Bronchial epithelial cell (primary cell): ENCODE results near the gene TMIE. TPM values are rescaled to one million over a fixed set of nuclear protein-coding genes. Genes with fewer than 3 reads are reported as not detected.
"Not testable (repeated sequence)": the region's sequence is repeated elsewhere in the genome, so short reads cannot be mapped to it uniquely, and the experiment has no call there.

Source experiments
- DNase-seq: peaks from one replicate; pipeline ENCODE4 v3.0.0-alpha.2; 2010; ENCODE audit warnings: low read depth
- FAIRE-seq: peaks from 2 replicates; lab custom pipeline; 2011; peaks lifted over from hg19 to GRCh38; lab: Jason Lieb, UNC
- H3K27me3 ChIP-seq: 2 replicates; pipeline ENCODE4 v1.5.1; 2011; ENCODE audit warnings: low read length; ENCODE audit not compliant: control insufficient read depth, insufficient read depth
- H3K36me3 ChIP-seq: 2 replicates; pipeline ENCODE4 v1.5.1; 2011; ENCODE audit warnings: low read length; ENCODE audit not compliant: control insufficient read depth, insufficient read depth
- H3K4me3 ChIP-seq: 2 replicates; pipeline ENCODE4 v1.5.1; 2011; ENCODE audit warnings: mild to moderate bottlenecking, low read depth, low read length, control low read depth
- total RNA-seq: library from RNA; depleted of rRNA; stranded (reverse); fragments of >200 nt; gene quantifications from 2 replicates; pipeline ENCODE4 v1.2.1, GENCODE V29; 2014
- TF ChIP-seq, protein P1 (sequence below): IDR thresholded peaks from 2 replicates; pipeline ENCODE4 v1.5.1; 2011; ENCODE audit warnings: mild to moderate bottlenecking, moderate library complexity, low read length, control low read depth, inconsistent platforms; ENCODE audit not compliant: insufficient read depth, severe bottlenecking

The TMIE gene
- total RNA-seq, 1 donor from 2014 or later: 1.6 TPM

DNA sequence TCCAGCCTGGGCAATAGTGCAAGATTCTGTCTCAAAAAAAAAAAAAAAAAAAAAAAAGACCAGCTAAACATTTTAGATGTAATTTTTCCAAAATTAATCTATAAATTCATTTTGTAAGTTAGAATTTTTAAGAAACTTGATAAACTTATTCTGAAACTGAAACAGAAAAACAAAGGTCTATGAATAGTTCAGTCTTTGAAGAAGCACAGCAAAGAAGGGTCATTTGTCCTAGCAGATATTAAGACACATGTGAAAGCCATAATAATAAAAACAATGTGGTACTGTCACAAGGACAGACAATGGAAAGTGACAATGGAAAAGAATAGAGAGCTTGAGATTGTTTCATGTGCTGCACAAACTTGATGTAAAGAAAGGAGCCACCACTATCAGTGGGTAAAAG, 45.5 kb downstream of the TMIE start:
- Histone ChIP-seq H3K27me3 (no peaks in the 10 kb centered on the region), H3K4me3 (no peak overlapping the region), H3K36me3 (no peaks in the 10 kb centered on the region)
- FAIRE-seq: no peak
- TF ChIP-seq, protein P1, sequence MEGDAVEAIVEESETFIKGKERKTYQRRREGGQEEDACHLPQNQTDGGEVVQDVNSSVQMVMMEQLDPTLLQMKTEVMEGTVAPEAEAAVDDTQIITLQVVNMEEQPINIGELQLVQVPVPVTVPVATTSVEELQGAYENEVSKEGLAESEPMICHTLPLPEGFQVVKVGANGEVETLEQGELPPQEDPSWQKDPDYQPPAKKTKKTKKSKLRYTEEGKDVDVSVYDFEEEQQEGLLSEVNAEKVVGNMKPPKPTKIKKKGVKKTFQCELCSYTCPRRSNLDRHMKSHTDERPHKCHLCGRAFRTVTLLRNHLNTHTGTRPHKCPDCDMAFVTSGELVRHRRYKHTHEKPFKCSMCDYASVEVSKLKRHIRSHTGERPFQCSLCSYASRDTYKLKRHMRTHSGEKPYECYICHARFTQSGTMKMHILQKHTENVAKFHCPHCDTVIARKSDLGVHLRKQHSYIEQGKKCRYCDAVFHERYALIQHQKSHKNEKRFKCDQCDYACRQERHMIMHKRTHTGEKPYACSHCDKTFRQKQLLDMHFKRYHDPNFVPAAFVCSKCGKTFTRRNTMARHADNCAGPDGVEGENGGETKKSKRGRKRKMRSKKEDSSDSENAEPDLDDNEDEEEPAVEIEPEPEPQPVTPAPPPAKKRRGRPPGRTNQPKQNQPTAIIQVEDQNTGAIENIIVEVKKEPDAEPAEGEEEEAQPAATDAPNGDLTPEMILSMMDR: no peak
- no peak for DNase-seq

DNA sequence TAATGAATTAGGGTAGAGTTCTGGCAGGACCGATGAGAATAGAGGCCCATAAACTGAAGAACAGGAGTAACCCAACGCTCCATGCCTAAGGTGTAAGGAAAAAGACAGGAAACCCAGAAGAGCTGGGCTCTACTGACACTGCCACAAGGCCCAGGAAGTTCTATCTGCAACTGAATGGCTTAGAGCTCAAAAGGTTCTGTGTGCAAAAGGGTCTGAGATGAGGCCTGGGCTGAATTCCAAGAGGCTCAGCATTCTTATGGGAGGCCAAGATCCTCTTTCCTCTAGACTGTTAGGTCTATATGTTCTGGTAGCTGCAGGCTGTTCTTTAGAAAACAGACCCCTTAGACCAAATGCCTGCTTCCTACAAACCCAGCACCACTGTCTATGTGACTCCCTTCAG, 47.0 kb downstream of the TMIE start:
- TF ChIP-seq, protein P1: no peak
- DNase-seq: no peak
- Histone ChIP-seq H3K27me3 (no peaks in the 10 kb centered on the region), H3K4me3 (no peak overlapping the region), H3K36me3 (no peaks in the 10 kb centered on the region)
- FAIRE-seq: no peak

DNA sequence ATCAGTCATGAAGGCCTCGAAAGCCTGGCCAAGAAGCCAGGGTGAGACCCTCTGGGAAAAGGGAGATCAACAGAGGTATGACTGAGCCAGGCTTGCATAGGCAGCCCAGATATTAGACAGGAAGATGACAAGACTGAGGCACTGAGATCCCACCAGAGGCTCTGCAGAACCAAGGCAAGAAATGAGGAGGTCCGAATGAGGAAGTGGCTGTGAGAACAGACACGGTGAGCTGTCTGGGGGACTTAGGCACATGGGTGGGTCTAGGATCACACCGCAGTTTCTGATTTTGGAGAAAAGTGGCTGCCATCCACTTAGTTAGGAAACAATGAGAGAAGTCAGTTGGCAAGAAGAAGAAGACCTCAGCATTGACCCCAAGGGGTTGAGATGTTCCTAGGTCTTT, 47.9 kb downstream of the TMIE start:
- Histone ChIP-seq H3K36me3 (no peaks in the 10 kb centered on the region), H3K4me3 (no peak overlapping the region), H3K27me3 (no peaks in the 10 kb centered on the region)
- TF ChIP-seq, protein P1: no peak
- FAIRE-seq (no peak), DNase-seq (no peak)

DNA sequence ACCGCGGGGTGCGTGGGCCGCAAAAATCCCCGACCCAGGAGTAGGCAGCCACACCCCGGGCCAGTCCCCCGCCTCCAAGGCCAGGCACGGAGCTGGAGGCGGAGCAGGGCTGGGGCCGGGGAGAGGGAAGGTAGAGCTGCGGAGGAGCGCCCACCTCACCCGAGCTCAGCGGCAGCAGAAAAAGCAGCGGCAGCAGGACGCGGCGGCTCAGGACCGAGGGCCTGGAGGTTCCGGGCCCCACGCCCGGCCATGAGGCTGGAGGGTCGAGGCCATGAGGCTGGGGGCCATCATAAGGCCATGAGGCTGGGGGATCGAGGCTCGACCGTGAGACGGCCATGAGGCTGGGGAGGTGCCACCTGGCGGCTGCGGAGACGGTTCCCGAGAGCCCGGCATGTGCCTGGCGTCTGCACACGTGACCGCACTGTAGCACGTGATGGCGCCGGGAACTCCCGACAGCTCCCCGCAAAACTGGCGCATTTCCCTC, 49.4 kb downstream of the TMIE start:
- no peak for DNase-seq
- H3K27me3 ChIP-seq: no peaks in the 10 kb centered on the region
- no peak overlapping the region for H3K4me3 ChIP-seq
- no peak for FAIRE-seq
- H3K36me3 ChIP-seq: no peaks in the 10 kb centered on the region
- TF ChIP-seq, protein P1: no peak

DNA sequence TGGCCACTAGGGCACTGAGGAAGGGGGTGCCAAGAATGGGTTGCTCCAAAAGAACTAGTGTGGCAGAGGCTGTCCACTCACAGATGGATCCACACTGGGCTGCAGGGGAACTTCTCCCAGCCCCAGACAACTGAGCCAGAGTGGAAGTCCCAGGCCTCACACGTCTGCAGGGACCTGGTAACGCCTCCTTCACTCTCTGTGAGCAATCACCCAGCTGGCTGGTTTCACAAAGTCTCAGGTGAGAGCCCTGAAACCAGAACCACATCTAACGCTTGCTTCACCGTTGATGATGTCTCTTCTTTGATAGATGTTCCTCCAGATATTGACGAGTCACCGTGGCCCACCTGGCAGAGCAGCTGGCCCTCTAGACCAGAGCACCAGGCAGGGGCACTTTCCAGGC, 51.9 kb downstream of the TMIE start:
- H3K4me3 ChIP-seq, FAIRE-seq, H3K36me3 ChIP-seq, H3K27me3 ChIP-seq, DNase-seq: not testable (repeated sequence)

DNA sequence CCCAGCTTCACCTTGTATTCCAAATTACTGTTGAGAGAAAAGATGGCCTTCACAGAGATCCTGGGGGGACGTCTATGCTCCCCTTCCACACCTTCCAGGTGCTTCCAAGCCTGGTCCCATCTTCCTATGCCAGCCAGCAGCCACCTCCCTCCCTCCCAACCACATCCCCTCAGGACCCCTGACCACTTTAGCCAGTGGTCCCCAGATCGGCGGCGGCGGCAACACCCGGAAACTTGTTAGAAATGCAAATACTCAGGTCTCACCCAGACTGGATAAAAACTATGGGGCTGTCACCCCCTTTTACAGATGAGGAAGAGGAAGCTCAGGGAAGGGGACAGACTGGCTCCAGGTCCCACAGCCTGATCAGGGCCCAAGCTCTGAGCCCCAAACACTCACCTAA, 54.5 kb downstream of the TMIE start:
- no peaks in the 10 kb centered on the region for H3K36me3 ChIP-seq
- TF ChIP-seq, protein P1: no peak
- DNase-seq (no peak), FAIRE-seq (no peak)
- H3K27me3 ChIP-seq: no peaks in the 10 kb centered on the region
- H3K4me3 ChIP-seq: no peak overlapping the region
